Esophagus muscularis mucosa (tissue), 4 donors: ENCODE data around the gene RAB9B. TPM values are rescaled to one million over a fixed set of nuclear protein-coding genes. Genes with fewer than 3 reads are reported as not detected.

ENCODE experiments used
- DNase-seq: peaks from one replicate; pipeline ENCODE4 v3.0.0-alpha.2; 2017; ENCODE audit errors: extremely low spot score
- H3K27ac ChIP-seq, 4 donors: fragments of 200-600 bp; sonication (generic); replicated peaks in 1 of 4; 1 replicate in 3 of 4; 2 replicates in 1 of 4; pipeline ENCODE4 v1.5.1; 2016 to 2019; ENCODE audit warnings: mild to moderate bottlenecking in 1 of 4
- H3K27me3 ChIP-seq, 4 donors: fragments of 200-600 bp; sonication (generic); one replicate each; pipeline versions ENCODE4 v1.5.1 to v1.6.0; 2016 to 2019
- H3K36me3 ChIP-seq, 4 donors: fragments of 200-600 bp; sonication (generic); one replicate each; pipeline ENCODE4 v1.5.1; 2016 to 2019
- H3K4me1 ChIP-seq, 4 donors: fragments of 200-600 bp; sonication (generic); one replicate each; pipeline ENCODE4 v1.5.1; 2016 to 2019
- H3K4me3 ChIP-seq, 4 donors: fragments of 200-600 bp; sonication (generic); 1 replicate in 2 of 4; 2 replicates in 2 of 4; pipeline ENCODE4 v1.5.1; 2016 to 2019; ENCODE audit warnings: mild to moderate bottlenecking in 4 of 4, moderate library complexity in 1 of 4
- H3K9me3 ChIP-seq, 4 donors: fragments of 200-600 bp; sonication (generic); 1 replicate in 3 of 4; 2 replicates in 1 of 4; pipeline ENCODE4 v1.5.1; 2016 to 2019
- EP300 ChIP-seq: sonication (generic); formaldehyde crosslinking; IDR thresholded peaks from one replicate; pipeline ENCODE4 v1.6.1; 2017; ENCODE audit warnings: antibody characterized with exemption
- POLR2A ChIP-seq: fragments of 450-650 bp; IDR thresholded peaks from one replicate; pipeline ENCODE4 v1.6.1; 2017; ENCODE audit warnings: antibody characterized with exemption, moderate library complexity, mild to moderate bottlenecking, low read depth
- POLR2AphosphoS5 ChIP-seq, 2 donors: sonication (generic); formaldehyde crosslinking; IDR thresholded peaks; one replicate each; pipeline ENCODE4 v1.6.1; 2017; ENCODE audit warnings: antibody characterized with exemption in 2 of 2
- WGBS: methylation state at CpG from one replicate; pipeline ENCODE4 v1.1.5; 2018; 5-methylcytosine and 5-hydroxymethylcytosine counted together
- intact Hi-C: fragments of 100-400 bp; cut with DNase I; formaldehyde crosslinking; loops from one replicate; pipeline ENCODE4 v1.15.1; 2023
- total RNA-seq, 4 donors: library from RNA; depleted of rRNA; stranded (reverse); fragments of >200 nt; gene quantifications; one replicate each; pipeline versions ENCODE4 v1.1.0 to v1.2.1, GENCODE V29; 2016
- TF ChIP-seq, protein P1 (sequence below), 3 experiments: fragments of 200-600 bp in 2 of 3; fragments of 450-650 bp in 1 of 3; sonication (generic) in 2 of 3; IDR thresholded peaks; one replicate each; pipeline ENCODE4 v1.5.1; 2017 to 2019; ENCODE audit warnings: antibody characterized with exemption in 3 of 3, mild to moderate bottlenecking in 2 of 3, moderate library complexity in 1 of 3

Gene RAB9B
- total RNA-seq, 4 donors from 2014 or later, result 8.9 to 13.6 (median 11.1) TPM

DNA sequence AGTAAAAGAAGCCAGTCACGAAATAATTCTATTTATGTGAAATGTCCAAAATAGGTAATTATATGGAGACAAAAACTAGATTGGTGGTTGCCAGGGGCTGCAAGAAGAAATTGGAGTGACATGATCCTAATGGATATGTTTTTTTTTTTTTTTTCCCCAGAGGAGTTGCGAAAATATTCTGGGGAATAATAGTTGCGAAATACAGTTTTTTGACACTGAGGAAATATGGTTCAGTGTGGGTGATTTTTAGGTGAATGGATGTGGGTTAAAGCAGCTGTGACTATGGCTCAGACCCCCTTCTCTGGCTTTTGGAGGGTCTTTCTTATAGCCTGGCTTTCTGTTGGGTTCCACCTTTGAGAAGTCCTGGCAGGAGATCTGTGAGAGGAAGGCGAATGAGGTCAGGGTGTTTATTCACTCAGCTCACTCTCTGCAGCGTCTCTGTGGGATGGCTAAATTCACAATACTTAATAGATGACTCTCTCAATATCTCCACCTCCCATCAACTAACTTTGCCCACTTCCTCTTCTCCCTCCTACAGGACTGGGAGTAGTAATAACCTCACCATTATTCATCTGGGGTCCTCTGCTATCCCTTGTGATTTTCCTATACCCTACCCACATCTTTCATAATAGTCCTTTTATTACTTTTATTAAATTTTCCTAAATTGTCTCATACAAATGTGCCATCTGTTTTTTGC lies 15.3 kb upstream of the RAB9B start:
- Histone ChIP-seq H3K4me1 (peaks cover 0 to 4% (median 0%) of the 10 kb centered on the region in 4 donors), H3K27me3 (no peaks in the 10 kb centered on the region), H3K9me3 (no peaks in the 10 kb centered on the region), H3K36me3 (no peaks in the 10 kb centered on the region), H3K27ac (no peak overlapping the region), H3K4me3 (no peak overlapping the region)
- 48% methylated on average over 5 of the region's 5 CpGs for WGBS
- TF ChIP-seq EP300 (no peak), POLR2A (no peak), POLR2AphosphoS5 (IDR thresholded peaks at IDR 0.05) (no peak)
- TF ChIP-seq, protein P1, sequence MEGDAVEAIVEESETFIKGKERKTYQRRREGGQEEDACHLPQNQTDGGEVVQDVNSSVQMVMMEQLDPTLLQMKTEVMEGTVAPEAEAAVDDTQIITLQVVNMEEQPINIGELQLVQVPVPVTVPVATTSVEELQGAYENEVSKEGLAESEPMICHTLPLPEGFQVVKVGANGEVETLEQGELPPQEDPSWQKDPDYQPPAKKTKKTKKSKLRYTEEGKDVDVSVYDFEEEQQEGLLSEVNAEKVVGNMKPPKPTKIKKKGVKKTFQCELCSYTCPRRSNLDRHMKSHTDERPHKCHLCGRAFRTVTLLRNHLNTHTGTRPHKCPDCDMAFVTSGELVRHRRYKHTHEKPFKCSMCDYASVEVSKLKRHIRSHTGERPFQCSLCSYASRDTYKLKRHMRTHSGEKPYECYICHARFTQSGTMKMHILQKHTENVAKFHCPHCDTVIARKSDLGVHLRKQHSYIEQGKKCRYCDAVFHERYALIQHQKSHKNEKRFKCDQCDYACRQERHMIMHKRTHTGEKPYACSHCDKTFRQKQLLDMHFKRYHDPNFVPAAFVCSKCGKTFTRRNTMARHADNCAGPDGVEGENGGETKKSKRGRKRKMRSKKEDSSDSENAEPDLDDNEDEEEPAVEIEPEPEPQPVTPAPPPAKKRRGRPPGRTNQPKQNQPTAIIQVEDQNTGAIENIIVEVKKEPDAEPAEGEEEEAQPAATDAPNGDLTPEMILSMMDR (IDR thresholded peaks at IDR 0.05), result no peak
- intact Hi-C loops, result no loop called here
- no peak for DNase-seq

DNA sequence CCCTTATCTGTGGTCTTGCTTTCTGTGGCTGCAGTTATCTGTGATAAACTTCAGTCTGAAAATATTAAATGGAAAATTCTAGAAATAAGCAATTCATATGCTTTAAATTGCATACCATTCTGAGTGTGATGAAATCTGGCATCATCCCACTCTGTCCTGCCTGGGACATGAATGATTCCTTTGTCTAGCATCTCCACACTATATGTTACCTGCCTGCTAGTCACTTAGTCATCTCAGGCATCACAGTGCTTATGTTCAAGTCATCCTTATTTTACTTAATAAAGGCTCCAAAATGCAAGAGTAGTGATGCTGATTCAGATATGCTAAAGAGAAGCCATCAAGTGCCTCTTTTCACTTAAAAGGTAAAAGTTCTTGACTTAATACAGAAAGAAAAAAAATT lies 14.3 kb upstream of the RAB9B start:
- H3K36me3 ChIP-seq, result no peaks in the 10 kb centered on the region
- H3K9me3 ChIP-seq, result no peaks in the 10 kb centered on the region
- intact Hi-C loops, result no loop called here
- H3K4me1 ChIP-seq, result peaks cover 0 to 4% (median 0%) of the 10 kb centered on the region in 4 donors
- H3K27ac ChIP-seq, result no peak overlapping the region
- TF ChIP-seq EP300 (no peak), POLR2A (no peak), POLR2AphosphoS5 (IDR thresholded peaks at IDR 0.05) (no peak)
- TF ChIP-seq, protein P1 (IDR thresholded peaks at IDR 0.05), result no peak
- DNase-seq, result no peak
- no peak overlapping the region for H3K4me3 ChIP-seq
- no peaks in the 10 kb centered on the region for H3K27me3 ChIP-seq

DNA sequence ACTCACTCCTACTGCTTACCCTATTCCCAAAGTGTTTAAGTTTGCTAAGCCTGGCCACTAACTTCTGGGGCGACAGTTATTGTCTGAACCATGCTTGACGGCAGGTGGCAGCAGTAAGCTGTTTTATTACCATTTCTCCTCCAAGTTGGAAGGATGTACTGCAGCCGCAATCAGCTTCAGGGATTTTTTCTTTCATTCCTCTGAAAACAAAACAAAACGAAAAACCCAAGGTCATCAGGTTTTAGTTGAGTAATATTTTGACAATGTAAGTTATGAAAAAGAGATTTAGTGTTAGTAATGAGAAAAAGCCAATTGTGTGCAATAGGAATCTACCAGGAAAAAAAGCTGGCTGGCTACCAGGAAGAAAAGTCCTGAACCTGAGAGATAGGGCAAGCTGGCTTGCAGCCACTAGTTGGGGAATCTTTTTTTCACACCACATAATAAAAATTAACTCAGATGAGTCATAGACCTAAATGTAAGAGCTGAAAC lies 13.2 kb upstream of the RAB9B start:
- no peak for DNase-seq
- Histone ChIP-seq H3K36me3 (no peaks in the 10 kb centered on the region), H3K9me3 (no peaks in the 10 kb centered on the region), H3K4me3 (no peak overlapping the region), H3K27me3 (no peaks in the 10 kb centered on the region), H3K4me1 (peaks cover 0 to 4% (median 0%) of the 10 kb centered on the region in 4 donors), H3K27ac (no peak overlapping the region)
- intact Hi-C loops, result loop anchor here (1.0 kb wide), 1 partner anchor 96 kb away; no protein-coding TSS in a partner anchor
- no peak for TF ChIP-seq POLR2AphosphoS5 (IDR thresholded peaks at IDR 0.05)
- TF ChIP-seq, protein P1 (IDR thresholded peaks at IDR 0.05), result peak; percentile 57 to 66 (median 58)
- WGBS, result 0% methylated on average over 4 of the region's 4 CpGs

DNA sequence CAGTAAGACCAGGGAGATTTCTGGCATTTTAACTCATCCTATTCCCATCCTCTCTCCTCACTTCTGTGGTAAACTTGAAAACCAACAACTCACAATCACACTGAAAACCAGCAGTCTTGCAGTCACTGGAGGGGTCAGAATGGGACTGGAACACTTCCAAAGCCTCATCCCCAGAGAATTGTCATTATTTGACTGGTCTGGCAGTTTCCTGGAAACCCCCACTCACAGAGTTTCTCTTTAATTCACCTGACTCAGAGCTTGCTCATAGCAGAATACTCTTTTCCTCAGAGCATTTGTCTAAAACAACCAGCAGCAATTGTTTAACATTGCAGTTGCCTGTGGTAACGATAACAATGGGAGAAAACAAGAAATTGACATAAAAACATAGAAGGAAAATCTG lies 7.3 kb upstream of the RAB9B start:
- TF ChIP-seq POLR2AphosphoS5 (IDR thresholded peaks at IDR 0.05), result no peak
- TF ChIP-seq EP300, result no peak
- TF ChIP-seq, protein P1 (IDR thresholded peaks at IDR 0.05), result no peak
- no peak for TF ChIP-seq POLR2A
- DNase-seq, result no peak
- Histone ChIP-seq H3K4me3 (no peak overlapping the region), H3K27ac (no peak overlapping the region), H3K27me3 (no peaks in the 10 kb centered on the region), H3K9me3 (no peaks in the 10 kb centered on the region), H3K4me1 (no peaks in the 10 kb centered on the region), H3K36me3 (no peaks in the 10 kb centered on the region)
- 58% methylated on average over 1 of the region's 1 CpG for WGBS
- intact Hi-C loops, result no loop called here
